SK-N-SH (cell line): ENCODE results near the gene APBB3. TPM values are rescaled to one million over a fixed set of nuclear protein-coding genes. Genes with fewer than 3 reads are reported as not detected.

Experiments used
- CTCF ChIA-PET: fragments of 300-600, 350-600 bp; formaldehyde crosslinking; extraction: SDS; loops from one replicate; lab custom pipeline; 2021; lab: Yijun Ruan, JAX
- POLR2A ChIA-PET: fragments of 350-600 bp; sonication (Branson Sonifier 250); formaldehyde crosslinking; extraction: SDS; loops from one replicate; lab custom pipeline; 2020; ENCODE audit warnings: antibody characterized with exemption, inconsistent platforms; lab: Yijun Ruan, JAX
- DNase-seq: peaks from one replicate; pipeline ENCODE4 v3.0.0; 2012
- H2AFZ ChIP-seq: fragments of 200-600 bp; sonication (generic); 2 replicates; pipeline ENCODE4 v1.8.1; 2016; ENCODE audit warnings: antibody characterized with exemption, mild to moderate bottlenecking, low read depth
- H3F3A ChIP-seq: fragments of 200-600 bp; sonication (generic); replicated peaks from 2 replicates; pipeline ENCODE3; 2016; ENCODE audit warnings: antibody characterized with exemption, mild to moderate bottlenecking; ENCODE audit not compliant: insufficient read depth
- H3K27ac ChIP-seq, 2 experiments: fragments of 200-500 bp in 1 of 2; fragments of 200-600 bp in 1 of 2; sonication (Bioruptor generic) in 1 of 2; sonication (generic), shearing (Covaris generic) in 1 of 2; 2 replicates each; pipeline versions ENCODE4 v1.5.1 to v1.6.1; 2014 to 2016; ENCODE audit warnings: low read depth in 2 of 2, inconsistent platforms in 1 of 2, low read length in 1 of 2, mild to moderate bottlenecking in 1 of 2, mixed read lengths in 1 of 2
- H3K27me3 ChIP-seq: fragments of 200-600 bp; sonication (generic), shearing (Covaris generic); 2 replicates; pipeline ENCODE4 v1.6.1; 2016; ENCODE audit warnings: mixed run types; ENCODE audit not compliant: insufficient read depth
- H3K36me3 ChIP-seq, 2 experiments: fragments of 200-500 bp in 1 of 2; fragments of 200-600 bp in 1 of 2; sonication (Bioruptor generic) in 1 of 2; sonication (generic) in 1 of 2; replicated peaks in 1 of 2; 2 replicates each; pipeline versions ENCODE3 to v1.5.1; 2014 to 2016; ENCODE audit warnings: low read length in 1 of 2, mild to moderate bottlenecking in 1 of 2; ENCODE audit not compliant: insufficient read depth in 2 of 2, control insufficient read depth in 1 of 2
- H3K4me1 ChIP-seq, 2 experiments: fragments of 200-500 bp in 1 of 2; fragments of 200-600 bp in 1 of 2; sonication (Bioruptor generic) in 1 of 2; sonication (generic), shearing (Covaris generic) in 1 of 2; 2 replicates each; pipeline versions ENCODE4 v1.5.1 to v1.6.1; 2014 to 2016; ENCODE audit warnings: low read depth in 1 of 2, low read length in 1 of 2, mixed run types in 1 of 2; ENCODE audit not compliant: insufficient read depth in 2 of 2, control insufficient read depth in 1 of 2
- H3K4me2 ChIP-seq: fragments of 200-600 bp; sonication (generic), shearing (Covaris generic); 2 replicates; pipeline ENCODE4 v1.6.1; 2017; ENCODE audit warnings: mixed run types
- H3K4me3 ChIP-seq, 2 experiments: fragments of 200-500 bp in 1 of 2; fragments of 200-600 bp in 1 of 2; sonication (Bioruptor generic) in 1 of 2; sonication (generic), shearing (Covaris generic) in 1 of 2; 2 replicates each; pipeline versions ENCODE4 v1.5.1 to v1.8.1; 2014 to 2016; ENCODE audit warnings: low read depth in 2 of 2, inconsistent platforms in 1 of 2, low read length in 1 of 2, mild to moderate bottlenecking in 1 of 2, mixed read lengths in 1 of 2, moderate library complexity in 1 of 2
- H3K79me2 ChIP-seq: fragments of 200-600 bp; sonication (generic); 2 replicates; pipeline ENCODE4 v1.8.1; 2017; ENCODE audit warnings: mild to moderate bottlenecking; ENCODE audit not compliant: insufficient read depth
- H3K9ac ChIP-seq: fragments of 200-600 bp; sonication (generic); 2 replicates; pipeline ENCODE4 v1.6.1; 2017; ENCODE audit warnings: mixed run types
- H3K9me2 ChIP-seq: fragments of 200-600 bp; sonication (generic); 2 replicates; pipeline ENCODE4 v1.6.1; 2017; ENCODE audit warnings: mixed run types
- H3K9me3 ChIP-seq: fragments of 200-600 bp; sonication (generic); 2 replicates; pipeline ENCODE4 v1.6.1; 2017; ENCODE audit warnings: mixed run types, mild to moderate bottlenecking, moderate library complexity
- H4K20me1 ChIP-seq: fragments of 200-600 bp; sonication (generic); 2 replicates; pipeline ENCODE4 v1.6.1; 2017; ENCODE audit warnings: mild to moderate bottlenecking, mixed run types; ENCODE audit not compliant: insufficient read depth
- CHD2 ChIP-seq: fragments of 150-350 bp; IDR thresholded peaks from 2 replicates; pipeline ENCODE4 v1.6.1; 2018; ENCODE audit warnings: low read length; ENCODE audit not compliant: partially characterized antibody
- ELF1 ChIP-seq: IDR thresholded peaks from 2 replicates; pipeline ENCODE4 v1.4.0; 2012
- EP300 ChIP-seq, 2 experiments: IDR thresholded peaks; 2 replicates each; pipeline versions ENCODE4 v1.4.0 to v1.6.1; 2012; ENCODE audit warnings: borderline replicate concordance in 1 of 2, low read depth in 1 of 2, low read length in 1 of 2
- EZH2phosphoT487 ChIP-seq: fragments of 200-600 bp; sonication (generic); IDR thresholded peaks from 2 replicates; pipeline ENCODE4 v1.6.1; 2017; ENCODE audit warnings: low read depth, mixed run types, mild to moderate bottlenecking, antibody characterized with exemption, moderate library complexity, borderline replicate concordance
- FOSL2 ChIP-seq: IDR thresholded peaks from 2 replicates; pipeline ENCODE4 v1.4.0; 2012; ENCODE audit warnings: low read depth, mild to moderate bottlenecking, moderate library complexity, borderline replicate concordance
- FOXJ3 ChIP-seq: sonication (generic); formaldehyde crosslinking; IDR thresholded peaks from 2 replicates; pipeline ENCODE4 v1.5.1; 2020; ENCODE audit warnings: mild to moderate bottlenecking, missing genetic modification reagents
- FOXM1 ChIP-seq: IDR thresholded peaks from 2 replicates; pipeline ENCODE4 v1.4.0; 2012; ENCODE audit warnings: low read depth, mild to moderate bottlenecking
- GATA2 ChIP-seq: sonication (generic); formaldehyde crosslinking; IDR thresholded peaks from 2 replicates; pipeline ENCODE4 v1.5.0; 2020; ENCODE audit warnings: mild to moderate bottlenecking, missing genetic modification reagents
- MEF2A ChIP-seq: IDR thresholded peaks from 2 replicates; pipeline ENCODE4 v1.4.0; 2012; ENCODE audit warnings: low read depth, borderline replicate concordance
- RAD21 ChIP-seq: IDR thresholded peaks from 2 replicates; pipeline ENCODE4 v1.6.1; 2012; ENCODE audit warnings: mild to moderate bottlenecking, low read length
- TCF12 ChIP-seq: IDR thresholded peaks from 2 replicates; pipeline ENCODE4 v1.4.0; 2012
- TEAD4 ChIP-seq: IDR thresholded peaks from 2 replicates; pipeline ENCODE4 v1.4.0; 2012; ENCODE audit warnings: mild to moderate bottlenecking, borderline replicate concordance; ENCODE audit not compliant: insufficient read depth
- YY1 ChIP-seq: IDR thresholded peaks from 2 replicates; pipeline ENCODE4 v1.4.0; 2012; ENCODE audit warnings: low read depth, mild to moderate bottlenecking
- WGBS: methylation state at CpG from one replicate; pipeline ENCODE4 v1.1.6; 2017; ENCODE audit warnings: low lambda C conversion rate; 5-methylcytosine and 5-hydroxymethylcytosine counted together
- polyA plus RNA-seq, 3 experiments: library from polyadenylated mRNA; depleted of rRNA; stranded (reverse); fragments of >200 nt; gene quantifications; 2 replicates each; pipeline ENCODE4 v1.2.3, GENCODE V29; 2012
- TF ChIP-seq, protein P1 (sequence below): IDR thresholded peaks from 2 replicates; pipeline ENCODE4; 2012
- TF ChIP-seq, protein P2 (sequence below): IDR thresholded peaks from 2 replicates; pipeline ENCODE4 v1.4.0; 2012; ENCODE audit warnings: low read depth, borderline replicate concordance
- TF ChIP-seq, protein P3 (sequence below): fragments of 150-350 bp; IDR thresholded peaks from 2 replicates; pipeline ENCODE4 v1.6.1; 2016; ENCODE audit warnings: mild to moderate bottlenecking, low read depth, low read length
- TF ChIP-seq, protein P4 (sequence below): IDR thresholded peaks from 2 replicates; pipeline ENCODE4 v1.4.0; 2012; ENCODE audit warnings: low read depth
- TF ChIP-seq, protein P5 (sequence below): IDR thresholded peaks from 2 replicates; pipeline ENCODE4 v1.4.0; 2012; ENCODE audit warnings: low read depth, borderline replicate concordance
- TF ChIP-seq, protein P6 (sequence below): IDR thresholded peaks from 2 replicates; pipeline ENCODE4 v1.6.1; 2012; ENCODE audit warnings: mild to moderate bottlenecking, low read depth, low read length, moderate library complexity
- TF ChIP-seq, protein P7 (sequence below): fragments of 200-600 bp; sonication (generic); IDR thresholded peaks from 2 replicates; pipeline ENCODE4 v1.6.1; 2017; ENCODE audit warnings: antibody characterized with exemption, mild to moderate bottlenecking, moderate library complexity

APBB3 gene
- polyA plus RNA-seq, 1 of the 3 experiments (the other 2 are of a cell fraction), result 36.0 TPM

DNA sequence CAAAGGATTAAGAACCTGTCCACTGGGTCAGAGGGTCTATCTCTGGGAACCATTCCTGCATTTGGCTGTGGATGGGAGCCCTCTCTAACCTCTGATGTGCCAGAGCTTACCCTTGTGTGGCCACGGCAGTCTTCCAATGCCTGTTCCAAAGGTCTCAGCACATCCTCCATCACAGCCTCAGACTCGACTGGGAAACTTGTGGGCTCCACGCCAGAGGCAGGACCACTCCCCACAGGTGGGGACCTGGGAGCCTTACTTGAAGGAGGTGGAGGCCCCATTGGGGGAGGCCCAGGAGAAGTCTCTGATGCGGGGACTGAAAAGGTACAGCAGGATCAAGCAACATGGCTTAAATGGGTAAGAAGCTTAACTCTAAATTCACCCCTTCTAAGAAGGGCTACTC, 12.5 kb downstream of the APBB3 start:
- Histone ChIP-seq H3K27ac (no peak overlapping the region; a peak in 1 of 4 replicates), H4K20me1 (peaks cover 4% of the 10 kb centered on the region), H3K4me2 (no peak overlapping the region), H3K9me2 (no peaks in the 10 kb centered on the region), H3K36me3 (peaks cover 21 to 43% of the 10 kb centered on the region in 2 experiments), H3K4me1 (peaks cover 15 to 52% of the 10 kb centered on the region in 2 experiments), H3F3A (peaks cover 48% of the 10 kb centered on the region), H3K4me3 (no peak overlapping the region), H3K9me3 (no peaks in the 10 kb centered on the region), H3K79me2 (peaks cover 61% of the 10 kb centered on the region), H2AFZ (no peak overlapping the region), H3K9ac (no peak overlapping the region), H3K27me3 (no peaks in the 10 kb centered on the region)
- ChIA-PET CTCF (interaction anchor here (1.3 kb wide), 1 partner anchor 178 kb away, joined by 3 read pairs; no protein-coding TSS in a partner anchor), POLR2A (interaction anchor here (0.7 kb wide), 1 partner anchor 166 kb away, joined by 5 read pairs; no protein-coding TSS in a partner anchor)
- 97% methylated on average over 4 of the region's 4 CpGs for WGBS
- no peak for DNase-seq
- TF ChIP-seq, protein P1, sequence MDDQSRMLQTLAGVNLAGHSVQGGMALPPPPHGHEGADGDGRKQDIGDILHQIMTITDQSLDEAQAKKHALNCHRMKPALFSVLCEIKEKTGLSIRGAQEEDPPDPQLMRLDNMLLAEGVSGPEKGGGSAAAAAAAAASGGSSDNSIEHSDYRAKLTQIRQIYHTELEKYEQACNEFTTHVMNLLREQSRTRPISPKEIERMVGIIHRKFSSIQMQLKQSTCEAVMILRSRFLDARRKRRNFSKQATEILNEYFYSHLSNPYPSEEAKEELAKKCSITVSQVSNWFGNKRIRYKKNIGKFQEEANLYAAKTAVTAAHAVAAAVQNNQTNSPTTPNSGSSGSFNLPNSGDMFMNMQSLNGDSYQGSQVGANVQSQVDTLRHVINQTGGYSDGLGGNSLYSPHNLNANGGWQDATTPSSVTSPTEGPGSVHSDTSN, result no peak
- TF ChIP-seq, protein P2, sequence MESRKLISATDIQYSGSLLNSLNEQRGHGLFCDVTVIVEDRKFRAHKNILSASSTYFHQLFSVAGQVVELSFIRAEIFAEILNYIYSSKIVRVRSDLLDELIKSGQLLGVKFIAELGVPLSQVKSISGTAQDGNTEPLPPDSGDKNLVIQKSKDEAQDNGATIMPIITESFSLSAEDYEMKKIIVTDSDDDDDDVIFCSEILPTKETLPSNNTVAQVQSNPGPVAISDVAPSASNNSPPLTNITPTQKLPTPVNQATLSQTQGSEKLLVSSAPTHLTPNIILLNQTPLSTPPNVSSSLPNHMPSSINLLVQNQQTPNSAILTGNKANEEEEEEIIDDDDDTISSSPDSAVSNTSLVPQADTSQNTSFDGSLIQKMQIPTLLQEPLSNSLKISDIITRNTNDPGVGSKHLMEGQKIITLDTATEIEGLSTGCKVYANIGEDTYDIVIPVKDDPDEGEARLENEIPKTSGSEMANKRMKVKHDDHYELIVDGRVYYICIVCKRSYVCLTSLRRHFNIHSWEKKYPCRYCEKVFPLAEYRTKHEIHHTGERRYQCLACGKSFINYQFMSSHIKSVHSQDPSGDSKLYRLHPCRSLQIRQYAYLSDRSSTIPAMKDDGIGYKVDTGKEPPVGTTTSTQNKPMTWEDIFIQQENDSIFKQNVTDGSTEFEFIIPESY, result no peak
- TF ChIP-seq MEF2A, result no peak
- TF ChIP-seq EZH2phosphoT487, result no peak
- TF ChIP-seq, protein P3, sequence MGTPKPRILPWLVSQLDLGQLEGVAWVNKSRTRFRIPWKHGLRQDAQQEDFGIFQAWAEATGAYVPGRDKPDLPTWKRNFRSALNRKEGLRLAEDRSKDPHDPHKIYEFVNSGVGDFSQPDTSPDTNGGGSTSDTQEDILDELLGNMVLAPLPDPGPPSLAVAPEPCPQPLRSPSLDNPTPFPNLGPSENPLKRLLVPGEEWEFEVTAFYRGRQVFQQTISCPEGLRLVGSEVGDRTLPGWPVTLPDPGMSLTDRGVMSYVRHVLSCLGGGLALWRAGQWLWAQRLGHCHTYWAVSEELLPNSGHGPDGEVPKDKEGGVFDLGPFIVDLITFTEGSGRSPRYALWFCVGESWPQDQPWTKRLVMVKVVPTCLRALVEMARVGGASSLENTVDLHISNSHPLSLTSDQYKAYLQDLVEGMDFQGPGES, result no peak
- TF ChIP-seq, protein P4, sequence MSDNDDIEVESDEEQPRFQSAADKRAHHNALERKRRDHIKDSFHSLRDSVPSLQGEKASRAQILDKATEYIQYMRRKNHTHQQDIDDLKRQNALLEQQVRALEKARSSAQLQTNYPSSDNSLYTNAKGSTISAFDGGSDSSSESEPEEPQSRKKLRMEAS, result no peak
- TF ChIP-seq EP300 (IDR thresholded peaks at IDR 0.05; ENCODE audit: borderline replicate concordance in 1 of 2, low read depth in 1 of 2, low read length in 1 of 2), result no peak
- TF ChIP-seq TEAD4, result no peak
- TF ChIP-seq, protein P5, sequence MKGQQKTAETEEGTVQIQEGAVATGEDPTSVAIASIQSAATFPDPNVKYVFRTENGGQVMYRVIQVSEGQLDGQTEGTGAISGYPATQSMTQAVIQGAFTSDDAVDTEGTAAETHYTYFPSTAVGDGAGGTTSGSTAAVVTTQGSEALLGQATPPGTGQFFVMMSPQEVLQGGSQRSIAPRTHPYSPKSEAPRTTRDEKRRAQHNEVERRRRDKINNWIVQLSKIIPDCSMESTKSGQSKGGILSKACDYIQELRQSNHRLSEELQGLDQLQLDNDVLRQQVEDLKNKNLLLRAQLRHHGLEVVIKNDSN, result no peak
- TF ChIP-seq FOXJ3, result no peak
- no peak for TF ChIP-seq FOXM1
- no peak for TF ChIP-seq GATA2 (CRISPR knock-in tag)
- TF ChIP-seq, protein P6, sequence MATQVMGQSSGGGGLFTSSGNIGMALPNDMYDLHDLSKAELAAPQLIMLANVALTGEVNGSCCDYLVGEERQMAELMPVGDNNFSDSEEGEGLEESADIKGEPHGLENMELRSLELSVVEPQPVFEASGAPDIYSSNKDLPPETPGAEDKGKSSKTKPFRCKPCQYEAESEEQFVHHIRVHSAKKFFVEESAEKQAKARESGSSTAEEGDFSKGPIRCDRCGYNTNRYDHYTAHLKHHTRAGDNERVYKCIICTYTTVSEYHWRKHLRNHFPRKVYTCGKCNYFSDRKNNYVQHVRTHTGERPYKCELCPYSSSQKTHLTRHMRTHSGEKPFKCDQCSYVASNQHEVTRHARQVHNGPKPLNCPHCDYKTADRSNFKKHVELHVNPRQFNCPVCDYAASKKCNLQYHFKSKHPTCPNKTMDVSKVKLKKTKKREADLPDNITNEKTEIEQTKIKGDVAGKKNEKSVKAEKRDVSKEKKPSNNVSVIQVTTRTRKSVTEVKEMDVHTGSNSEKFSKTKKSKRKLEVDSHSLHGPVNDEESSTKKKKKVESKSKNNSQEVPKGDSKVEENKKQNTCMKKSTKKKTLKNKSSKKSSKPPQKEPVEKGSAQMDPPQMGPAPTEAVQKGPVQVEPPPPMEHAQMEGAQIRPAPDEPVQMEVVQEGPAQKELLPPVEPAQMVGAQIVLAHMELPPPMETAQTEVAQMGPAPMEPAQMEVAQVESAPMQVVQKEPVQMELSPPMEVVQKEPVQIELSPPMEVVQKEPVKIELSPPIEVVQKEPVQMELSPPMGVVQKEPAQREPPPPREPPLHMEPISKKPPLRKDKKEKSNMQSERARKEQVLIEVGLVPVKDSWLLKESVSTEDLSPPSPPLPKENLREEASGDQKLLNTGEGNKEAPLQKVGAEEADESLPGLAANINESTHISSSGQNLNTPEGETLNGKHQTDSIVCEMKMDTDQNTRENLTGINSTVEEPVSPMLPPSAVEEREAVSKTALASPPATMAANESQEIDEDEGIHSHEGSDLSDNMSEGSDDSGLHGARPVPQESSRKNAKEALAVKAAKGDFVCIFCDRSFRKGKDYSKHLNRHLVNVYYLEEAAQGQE, result no peak
- TF ChIP-seq YY1, result no peak
- no peak for TF ChIP-seq RAD21
- TF ChIP-seq ELF1, result no peak
- no peak for TF ChIP-seq CHD2
- TF ChIP-seq, protein P7, sequence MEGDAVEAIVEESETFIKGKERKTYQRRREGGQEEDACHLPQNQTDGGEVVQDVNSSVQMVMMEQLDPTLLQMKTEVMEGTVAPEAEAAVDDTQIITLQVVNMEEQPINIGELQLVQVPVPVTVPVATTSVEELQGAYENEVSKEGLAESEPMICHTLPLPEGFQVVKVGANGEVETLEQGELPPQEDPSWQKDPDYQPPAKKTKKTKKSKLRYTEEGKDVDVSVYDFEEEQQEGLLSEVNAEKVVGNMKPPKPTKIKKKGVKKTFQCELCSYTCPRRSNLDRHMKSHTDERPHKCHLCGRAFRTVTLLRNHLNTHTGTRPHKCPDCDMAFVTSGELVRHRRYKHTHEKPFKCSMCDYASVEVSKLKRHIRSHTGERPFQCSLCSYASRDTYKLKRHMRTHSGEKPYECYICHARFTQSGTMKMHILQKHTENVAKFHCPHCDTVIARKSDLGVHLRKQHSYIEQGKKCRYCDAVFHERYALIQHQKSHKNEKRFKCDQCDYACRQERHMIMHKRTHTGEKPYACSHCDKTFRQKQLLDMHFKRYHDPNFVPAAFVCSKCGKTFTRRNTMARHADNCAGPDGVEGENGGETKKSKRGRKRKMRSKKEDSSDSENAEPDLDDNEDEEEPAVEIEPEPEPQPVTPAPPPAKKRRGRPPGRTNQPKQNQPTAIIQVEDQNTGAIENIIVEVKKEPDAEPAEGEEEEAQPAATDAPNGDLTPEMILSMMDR, result no peak
- no peak for TF ChIP-seq FOSL2
- no peak for TF ChIP-seq TCF12
